MM.1S (cell line): ENCODE results near the gene ANKRD13D.

Experiments
- DNase-seq: peaks from one replicate; pipeline ENCODE4 v3.0.0-alpha.2; 2015
- H2AFZ ChIP-seq: fragments of 300-600 bp; sonication (generic); 2 replicates; pipeline ENCODE4 v1.6.0; 2016; ENCODE audit warnings: antibody characterized with exemption, low read length
- H3F3A ChIP-seq: fragments of 300-600 bp; sonication (generic); 2 replicates; pipeline ENCODE4 v1.6.1; 2016; ENCODE audit warnings: mild to moderate bottlenecking, antibody characterized with exemption, low read length, moderate library complexity, mixed read lengths; ENCODE audit not compliant: insufficient read depth
- H3K27ac ChIP-seq: fragments of 300-600 bp; sonication (generic); 2 replicates; pipeline ENCODE4 v1.5.1; 2016; ENCODE audit warnings: mild to moderate bottlenecking, low read length
- H3K27me3 ChIP-seq: fragments of 300-600 bp; sonication (generic); replicated peaks from 2 replicates; pipeline ENCODE4 v1.6.0; 2016; ENCODE audit warnings: low read length; ENCODE audit not compliant: insufficient read depth
- H3K36me3 ChIP-seq: fragments of 300-600 bp; sonication (generic); replicated peaks from 2 replicates; pipeline ENCODE4 v1.6.1; 2016; ENCODE audit warnings: mild to moderate bottlenecking, low read length, mixed read lengths; ENCODE audit not compliant: insufficient read depth
- H3K4me1 ChIP-seq: fragments of 300-600 bp; sonication (generic); 2 replicates; pipeline ENCODE4 v1.6.1; 2016; ENCODE audit warnings: low read length, mixed read lengths
- H3K4me2 ChIP-seq: fragments of 300-600 bp; sonication (generic); 2 replicates; pipeline ENCODE4 v1.6.0; 2016; ENCODE audit warnings: low read depth, low read length
- H3K4me3 ChIP-seq: fragments of 300-600 bp; sonication (generic); 2 replicates; pipeline ENCODE4 v1.5.1; 2016; ENCODE audit warnings: low read length, mixed read lengths
- H3K79me2 ChIP-seq: fragments of 300-600 bp; sonication (generic); 2 replicates; pipeline ENCODE4 v1.6.1; 2016; ENCODE audit warnings: mixed run types, low read length, mixed read lengths
- H3K9ac ChIP-seq: fragments of 300-600 bp; sonication (generic); 2 replicates; pipeline ENCODE4 v1.6.1; 2016; ENCODE audit warnings: low read length, mixed read lengths
- H3K9me2 ChIP-seq: fragments of 300-600 bp; sonication (generic); replicated peaks from 2 replicates; pipeline ENCODE4 v1.6.1; 2016; ENCODE audit warnings: mild to moderate bottlenecking, low read length, mixed read lengths; ENCODE audit not compliant: insufficient read depth
- H3K9me3 ChIP-seq: fragments of 300-600 bp; sonication (generic); replicated peaks from 2 replicates; pipeline ENCODE4 v1.6.1; 2016; ENCODE audit warnings: mild to moderate bottlenecking, low read length, mixed read lengths; ENCODE audit not compliant: insufficient read depth
- H4K20me1 ChIP-seq: fragments of 300-600 bp; sonication (generic); 2 replicates; pipeline ENCODE4 v1.6.1; 2016; ENCODE audit warnings: mild to moderate bottlenecking, low read length, moderate library complexity, mixed read lengths; ENCODE audit not compliant: insufficient read depth
- CTCF ChIP-seq: fragments of 300-600 bp; sonication (generic); IDR thresholded peaks from 2 replicates; pipeline ENCODE4 v1.5.1; 2016; ENCODE audit warnings: antibody characterized with exemption, low read length, mixed read lengths
- EZH2 ChIP-seq: fragments of 300-600 bp; sonication (generic); optimal IDR thresholded peaks from 2 replicates; pipeline ENCODE3; 2017; ENCODE audit warnings: low read depth, mild to moderate bottlenecking, antibody characterized with exemption, low read length, mixed read lengths
- EZH2phosphoT487 ChIP-seq: fragments of 300-600 bp; sonication (generic); IDR thresholded peaks from 2 replicates; pipeline ENCODE4 v1.6.1; 2018; ENCODE audit warnings: antibody characterized with exemption, low read length

The ANKRD13D gene

DNA sequence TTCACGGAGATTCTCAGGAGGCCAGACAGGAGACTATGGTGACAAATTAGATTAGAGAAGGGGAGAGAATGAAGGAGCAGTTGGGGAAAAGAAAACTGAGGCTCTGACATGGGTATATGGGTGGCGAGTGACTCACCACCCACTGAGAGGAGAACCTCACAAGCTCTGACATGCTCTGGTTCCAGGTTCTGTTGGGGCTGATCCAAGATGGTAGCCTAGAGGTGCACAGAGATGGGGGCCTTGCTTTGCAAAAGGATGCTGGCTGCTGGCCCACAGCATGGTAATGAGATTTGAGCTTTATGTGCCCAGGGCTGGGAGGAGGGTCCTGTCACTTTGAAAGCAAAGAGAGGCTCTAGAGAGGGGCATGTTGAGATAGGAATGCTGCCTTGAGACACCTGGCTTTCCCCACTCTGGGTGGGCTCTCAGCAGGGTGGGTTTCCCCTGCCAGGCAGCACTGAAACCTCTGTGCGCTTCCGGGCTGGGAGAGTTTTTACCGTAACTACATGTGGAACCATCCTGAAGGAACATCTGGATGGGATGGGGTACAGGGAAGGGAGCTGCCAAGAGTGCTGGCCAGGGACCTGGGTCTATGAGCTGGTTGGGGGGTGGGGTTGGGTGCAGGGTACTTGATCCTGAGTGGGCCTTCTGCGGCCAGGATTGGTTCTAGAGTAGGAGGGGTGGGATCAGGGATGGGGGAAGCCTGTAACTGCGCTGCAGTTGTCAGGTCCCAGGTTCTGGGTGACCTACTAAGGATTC, 24.0 kb upstream of the ANKRD13D start:
- H3K9me3 ChIP-seq, result no peaks in the 10 kb centered on the region
- no peaks in the 10 kb centered on the region for H3K9me2 ChIP-seq
- H3K27ac ChIP-seq, result no peak overlapping the region
- no peak for TF ChIP-seq CTCF
- TF ChIP-seq EZH2, result no peak
- TF ChIP-seq EZH2phosphoT487, result no peak
- H4K20me1 ChIP-seq, result peaks cover 11% of the 10 kb centered on the region
- H2AFZ ChIP-seq, result no peak overlapping the region
- H3K36me3 ChIP-seq, result no peaks in the 10 kb centered on the region
- H3K4me1 ChIP-seq, result peaks cover 41% of the 10 kb centered on the region
- H3K79me2 ChIP-seq, result peaks cover 41% of the 10 kb centered on the region
- H3K9ac ChIP-seq, result no peak overlapping the region
- no peaks in the 10 kb centered on the region for H3K27me3 ChIP-seq
- no peak for DNase-seq
- no peak overlapping the region for H3K4me2 ChIP-seq
- no peak overlapping the region for H3K4me3 ChIP-seq
- peaks cover 24% of the 10 kb centered on the region for H3F3A ChIP-seq

- peak overlapping the region; percentile 86 for H2AFZ ChIP-seq
- peaks cover 20% of the 10 kb centered on the region for H3F3A ChIP-seq
- H3K79me2 ChIP-seq, result peaks cover 49% of the 10 kb centered on the region
- peak overlapping the region; percentile 70 for H3K4me2 ChIP-seq
- no peaks in the 10 kb centered on the region for H3K36me3 ChIP-seq
- H3K9me3 ChIP-seq, result no peaks in the 10 kb centered on the region
- TF ChIP-seq EZH2 (no peak), CTCF (peak; percentile 53), EZH2phosphoT487 (no peak)
- peak overlapping the region; percentile 27; the same call in 1 of the 2 replicates for H3K9ac ChIP-seq
- peaks cover 19% of the 10 kb centered on the region for H4K20me1 ChIP-seq
- no peaks in the 10 kb centered on the region for H3K27me3 ChIP-seq
- H3K4me3 ChIP-seq, result peak overlapping the region; percentile 23; the same call in 1 of the 2 replicates
- H3K27ac ChIP-seq, result no peak overlapping the region
- peaks cover 49% of the 10 kb centered on the region for H3K4me1 ChIP-seq
- no peaks in the 10 kb centered on the region for H3K9me2 ChIP-seq
- DNase-seq, result peak; percentile 79
Measured at GRCh38 chr11:67265633-67266448, 23.3 kb upstream of the ANKRD13D start.

- H3K36me3 ChIP-seq, result no peaks in the 10 kb centered on the region
- H2AFZ ChIP-seq, result peak within 1 kb of the TSS; percentile 86
- H3K9ac ChIP-seq, result peak within 1 kb of the TSS; percentile 92
- H4K20me1 ChIP-seq, result peaks cover 26% of the 10 kb centered on the region
- peaks cover 25% of the 10 kb centered on the region for H3F3A ChIP-seq
- H3K27ac ChIP-seq, result peak within 1 kb of the TSS; percentile 94
- peak; percentile 55 for DNase-seq
- H3K27me3 ChIP-seq, result no peaks in the 10 kb centered on the region
- peaks cover 57% of the 10 kb centered on the region for H3K79me2 ChIP-seq
- no peaks in the 10 kb centered on the region for H3K9me2 ChIP-seq
- peak within 1 kb of the TSS; percentile 90 for H3K4me2 ChIP-seq
- no peaks in the 10 kb centered on the region for H3K9me3 ChIP-seq
- peak within 1 kb of the TSS; percentile 81 for H3K4me3 ChIP-seq
- peaks cover 57% of the 10 kb centered on the region for H3K4me1 ChIP-seq
- no peak for TF ChIP-seq EZH2phosphoT487
- TF ChIP-seq EZH2, result no peak
- TF ChIP-seq CTCF, result no peak
Measured at GRCh38 chr11:67266449-67267187, 22.5 kb upstream of the ANKRD13D start, which contains the start of gene GRK2. Gene GRK2 (plus strand): TSS chr11:67266473. CDS start chr11:67266700, 227 bp downstream.
